ENCODE measurements around the gene RAB29. TPM values are rescaled to one million over a fixed set of nuclear protein-coding genes. Genes with fewer than 3 reads are reported as not detected.
A peak's percentile ranks its signal among the peaks of the same experiment; 100 is the strongest.

RAB29 gene
- total RNA-seq, 1 experiment from 2014 or later, result 20.9 TPM

GRCh38 chr1:205760606-205761005 lies 14.7 kb downstream of the RAB29 start:
- Histone ChIP-seq H3K36me3 (no peaks in the 10 kb centered on the region), H3K4me3 (no peak overlapping the region), H3K9me3 (replicated peaks) (no peaks in the 10 kb centered on the region), H3K27ac (no peak overlapping the region), H3K27me3 (no peaks in the 10 kb centered on the region), H3K4me1 (no peaks in the 10 kb centered on the region)
- DNase-seq, result no peak

- no peak overlapping the region for H3K4me3 ChIP-seq
- no peak for DNase-seq
- no peak overlapping the region for H3K27ac ChIP-seq
- H3K9me3 ChIP-seq (replicated peaks), result no peaks in the 10 kb centered on the region
- no peaks in the 10 kb centered on the region for H3K36me3 ChIP-seq
- no peaks in the 10 kb centered on the region for H3K4me1 ChIP-seq
- H3K27me3 ChIP-seq, result no peaks in the 10 kb centered on the region
Observed at GRCh38 chr1:205756552-205756951, 18.7 kb downstream of the RAB29 start.

GRCh38 chr1:205754857-205755256 lies 20.4 kb downstream of the RAB29 start:
- no peak for DNase-seq
- no peak overlapping the region for H3K27ac ChIP-seq
- H3K27me3 ChIP-seq, result no peaks in the 10 kb centered on the region
- no peaks in the 10 kb centered on the region for H3K36me3 ChIP-seq
- H3K9me3 ChIP-seq (replicated peaks), result no peaks in the 10 kb centered on the region
- no peak overlapping the region for H3K4me3 ChIP-seq
- 0 out of 2 replicates have a peak, but pooled peaks cover 3% of the 10 kb centered on the region for H3K4me1 ChIP-seq

- Histone ChIP-seq H3K27ac (peak overlapping the region; percentile 86; the same call in 1 of the 2 replicates), H3K27me3 (no peaks in the 10 kb centered on the region), H3K4me1 (peaks cover 14% of the 10 kb centered on the region), H3K4me3 (peak overlapping the region; percentile 69; the same call in 1 of the 2 replicates), H3K9me3 (replicated peaks) (no peaks in the 10 kb centered on the region), H3K36me3 (peaks cover 22% of the 10 kb centered on the region)
- peak in 1 of 2 experiments; percentile 55 for DNase-seq
Observed at GRCh38 chr1:205751036-205751651, 24.1 kb downstream of the RAB29 start.

GRCh38 chr1:205750138-205751035 lies 24.9 kb downstream of the RAB29 start, which contains the start of gene NUCKS1:
Gene NUCKS1, minus strand, starts transcription at chr1:205750182. Its CDS starts 209 bp downstream, at chr1:205749973.
- Histone ChIP-seq H3K9me3 (replicated peaks) (no peaks in the 10 kb centered on the region), H3K4me3 (peak within 1 kb of the TSS; percentile 69), H3K36me3 (peaks cover 29% of the 10 kb centered on the region), H3K27ac (peak within 1 kb of the TSS; percentile 86), H3K4me1 (peaks cover 14% of the 10 kb centered on the region), H3K27me3 (no peaks in the 10 kb centered on the region)
- DNase-seq, result peak; percentile 100

- DNase-seq, result peak; percentile 98 to 99
- no peaks in the 10 kb centered on the region for H3K9me3 ChIP-seq (replicated peaks)
- H3K4me1 ChIP-seq, result peaks cover 14% of the 10 kb centered on the region
- H3K27me3 ChIP-seq, result no peaks in the 10 kb centered on the region
- H3K4me3 ChIP-seq, result peak overlapping the region; percentile 69
- H3K27ac ChIP-seq, result peak overlapping the region; percentile 86
- H3K36me3 ChIP-seq, result peaks cover 34% of the 10 kb centered on the region
Observed at GRCh38 chr1:205749234-205750137, 25.8 kb downstream of the RAB29 start.

GRCh38 chr1:205748403-205749233 lies 26.7 kb downstream of the RAB29 start:
- peaks cover 36% of the 10 kb centered on the region for H3K36me3 ChIP-seq
- DNase-seq, result peak; percentile 51 to 73
- no peaks in the 10 kb centered on the region for H3K9me3 ChIP-seq (replicated peaks)
- H3K27ac ChIP-seq, result peak overlapping the region; percentile 86
- no peaks in the 10 kb centered on the region for H3K27me3 ChIP-seq
- H3K4me1 ChIP-seq, result peaks cover 14% of the 10 kb centered on the region
- H3K4me3 ChIP-seq, result peak overlapping the region; percentile 69

- Histone ChIP-seq H3K4me3 (peak overlapping the region; percentile 69; the same call in 1 of the 2 replicates), H3K27me3 (no peaks in the 10 kb centered on the region), H3K9me3 (replicated peaks) (no peaks in the 10 kb centered on the region), H3K36me3 (peaks cover 37% of the 10 kb centered on the region), H3K4me1 (peaks cover 14% of the 10 kb centered on the region), H3K27ac (no peak overlapping the region)
- DNase-seq, result no peak
Observed at GRCh38 chr1:205746757-205747412, 28.4 kb downstream of the RAB29 start.

- H3K36me3 ChIP-seq, result peaks cover 51% of the 10 kb centered on the region
Observed at GRCh38 chr1:205744403-205744802, 30.9 kb downstream of the RAB29 start.

GRCh38 chr1:205743977-205744376 lies 31.3 kb downstream of the RAB29 start:
- H3K9me3 ChIP-seq (replicated peaks), result no peaks in the 10 kb centered on the region
- H3K36me3 ChIP-seq, result peaks cover 56% of the 10 kb centered on the region

More at GRCh38 chr1:205744403-205744802, 30.9 kb downstream of the RAB29 start:
- Histone ChIP-seq H3K27me3 (no peaks in the 10 kb centered on the region), H3K27ac (no peak overlapping the region), H3K4me3 (no peak overlapping the region), H3K4me1 (peaks cover 11% of the 10 kb centered on the region), H3K9me3 (replicated peaks) (no peaks in the 10 kb centered on the region)
- DNase-seq, result no peak

GRCh38 chr1:205741681-205742080 lies 33.6 kb downstream of the RAB29 start:
- Histone ChIP-seq H3K4me3 (no peak overlapping the region), H3K4me1 (peaks cover 1% of the 10 kb centered on the region), H3K27ac (no peak overlapping the region), H3K9me3 (replicated peaks) (no peaks in the 10 kb centered on the region), H3K27me3 (no peaks in the 10 kb centered on the region), H3K36me3 (peaks cover 48% of the 10 kb centered on the region)
- DNase-seq, result no peak

More at GRCh38 chr1:205743977-205744376, 31.3 kb downstream of the RAB29 start:
- H3K27ac ChIP-seq, result no peak overlapping the region
- no peaks in the 10 kb centered on the region for H3K27me3 ChIP-seq
- H3K4me3 ChIP-seq, result no peak overlapping the region
- peaks cover 11% of the 10 kb centered on the region for H3K4me1 ChIP-seq
- DNase-seq, result no peak

GRCh38 chr1:205739348-205740160 lies 35.7 kb downstream of the RAB29 start:
- Histone ChIP-seq H3K27me3 (no peaks in the 10 kb centered on the region), H3K36me3 (peaks cover 50% of the 10 kb centered on the region), H3K4me1 (no peaks in the 10 kb centered on the region), H3K9me3 (replicated peaks) (no peaks in the 10 kb centered on the region), H3K27ac (no peak overlapping the region), H3K4me3 (no peak overlapping the region)
- DNase-seq, result no peak
